KMS-11 (cell line): ENCODE data around the gene CCDC92B.

Experiments
- H2AFZ ChIP-seq: fragments of 200-600 bp; sonication (generic); 2 replicates; pipeline ENCODE4 v1.6.1; 2016; ENCODE audit warnings: antibody characterized with exemption, mixed run types, low read depth
- H3K27ac ChIP-seq: fragments of 200-600 bp; sonication (generic); 2 replicates; pipeline ENCODE4 v1.6.1; 2016; ENCODE audit warnings: mild to moderate bottlenecking, mixed run types
- H3K27me3 ChIP-seq: fragments of 200-600 bp; sonication (generic); 2 replicates; pipeline ENCODE4 v1.6.1; 2017; ENCODE audit warnings: mild to moderate bottlenecking, low read depth, mixed run types, moderate library complexity; ENCODE audit not compliant: insufficient read depth
- H3K36me3 ChIP-seq: fragments of 200-600 bp; sonication (generic); 2 replicates; pipeline ENCODE4 v1.6.1; 2017; ENCODE audit warnings: mild to moderate bottlenecking, mixed run types; ENCODE audit not compliant: insufficient read depth
- H3K4me1 ChIP-seq: fragments of 200-600 bp; sonication (generic); 2 replicates; pipeline ENCODE4 v1.6.1; 2016; ENCODE audit warnings: mild to moderate bottlenecking, low read depth, mixed run types; ENCODE audit not compliant: poor library complexity, severe bottlenecking
- H3K4me2 ChIP-seq: fragments of 200-600 bp; sonication (generic); 2 replicates; pipeline ENCODE4 v1.7.0; 2016; ENCODE audit warnings: mild to moderate bottlenecking, mixed run types
- H3K4me3 ChIP-seq: fragments of 200-600 bp; sonication (generic); IDR thresholded peaks from 2 replicates; pipeline ENCODE4 v1.6.1; 2017; ENCODE audit warnings: low read depth, low read length, mixed read lengths; ENCODE audit not compliant: insufficient read depth
- H3K79me2 ChIP-seq: fragments of 200-600 bp; sonication (generic); 2 replicates; pipeline ENCODE4 v1.6.1; 2016; ENCODE audit warnings: low read depth, mixed run types; ENCODE audit not compliant: insufficient read depth
- H3K9ac ChIP-seq: fragments of 200-600 bp; sonication (generic); 2 replicates; pipeline ENCODE4 v1.6.1; 2016; ENCODE audit warnings: mild to moderate bottlenecking, mixed run types
- H4K20me1 ChIP-seq: fragments of 200-600 bp; sonication (generic); 2 replicates; pipeline ENCODE4 v1.6.1; 2016; ENCODE audit warnings: mild to moderate bottlenecking, mixed run types; ENCODE audit not compliant: insufficient read depth
- TF ChIP-seq, protein P1 (sequence below): fragments of 200-600 bp; sonication (generic); conservative IDR thresholded peaks from 2 replicates; pipeline ENCODE4 v1.6.1; 2017; ENCODE audit warnings: low read depth, mild to moderate bottlenecking, antibody characterized with exemption, low read length, moderate library complexity, mixed read lengths

The CCDC92B gene

DNA sequence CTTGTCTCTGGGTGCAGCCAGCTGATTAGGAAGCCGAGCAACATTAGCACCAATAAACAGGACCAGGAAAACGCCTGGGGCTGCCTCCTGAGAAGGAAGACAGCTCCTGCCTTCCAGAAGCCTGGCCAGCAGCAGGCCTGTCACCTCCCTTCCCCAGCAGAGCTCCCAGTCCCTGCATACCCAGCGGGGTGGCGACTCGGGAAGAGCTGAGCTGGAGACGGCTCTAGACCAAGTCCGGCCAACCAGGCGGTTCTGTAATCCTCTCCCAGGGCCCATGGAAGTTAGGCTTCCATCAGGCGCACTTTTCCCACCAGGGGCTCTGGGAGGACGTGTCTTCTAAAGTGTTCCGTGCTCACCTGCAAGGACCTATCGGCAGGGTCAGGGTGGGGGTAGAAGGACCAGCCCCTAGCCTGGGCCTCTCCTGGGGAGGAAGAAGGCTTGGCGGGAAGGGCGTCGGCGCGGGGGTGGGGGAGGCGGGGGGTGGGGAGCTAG lies 25.9 kb downstream of the CCDC92B start:
- H3K27ac ChIP-seq: no peak overlapping the region
- no peaks in the 10 kb centered on the region for H3K79me2 ChIP-seq
- H3K36me3 ChIP-seq: no peaks in the 10 kb centered on the region
- no peak overlapping the region for H2AFZ ChIP-seq
- H3K27me3 ChIP-seq: peaks cover 2% of the 10 kb centered on the region; the same call in 1 of the 2 replicates
- H3K4me2 ChIP-seq: no peak overlapping the region
- no peak overlapping the region for H3K4me3 ChIP-seq
- no peak overlapping the region for H3K9ac ChIP-seq
- H3K4me1 ChIP-seq: no peaks in the 10 kb centered on the region
- TF ChIP-seq, protein P1, sequence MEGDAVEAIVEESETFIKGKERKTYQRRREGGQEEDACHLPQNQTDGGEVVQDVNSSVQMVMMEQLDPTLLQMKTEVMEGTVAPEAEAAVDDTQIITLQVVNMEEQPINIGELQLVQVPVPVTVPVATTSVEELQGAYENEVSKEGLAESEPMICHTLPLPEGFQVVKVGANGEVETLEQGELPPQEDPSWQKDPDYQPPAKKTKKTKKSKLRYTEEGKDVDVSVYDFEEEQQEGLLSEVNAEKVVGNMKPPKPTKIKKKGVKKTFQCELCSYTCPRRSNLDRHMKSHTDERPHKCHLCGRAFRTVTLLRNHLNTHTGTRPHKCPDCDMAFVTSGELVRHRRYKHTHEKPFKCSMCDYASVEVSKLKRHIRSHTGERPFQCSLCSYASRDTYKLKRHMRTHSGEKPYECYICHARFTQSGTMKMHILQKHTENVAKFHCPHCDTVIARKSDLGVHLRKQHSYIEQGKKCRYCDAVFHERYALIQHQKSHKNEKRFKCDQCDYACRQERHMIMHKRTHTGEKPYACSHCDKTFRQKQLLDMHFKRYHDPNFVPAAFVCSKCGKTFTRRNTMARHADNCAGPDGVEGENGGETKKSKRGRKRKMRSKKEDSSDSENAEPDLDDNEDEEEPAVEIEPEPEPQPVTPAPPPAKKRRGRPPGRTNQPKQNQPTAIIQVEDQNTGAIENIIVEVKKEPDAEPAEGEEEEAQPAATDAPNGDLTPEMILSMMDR: no peak
- H4K20me1 ChIP-seq: no peaks in the 10 kb centered on the region

DNA sequence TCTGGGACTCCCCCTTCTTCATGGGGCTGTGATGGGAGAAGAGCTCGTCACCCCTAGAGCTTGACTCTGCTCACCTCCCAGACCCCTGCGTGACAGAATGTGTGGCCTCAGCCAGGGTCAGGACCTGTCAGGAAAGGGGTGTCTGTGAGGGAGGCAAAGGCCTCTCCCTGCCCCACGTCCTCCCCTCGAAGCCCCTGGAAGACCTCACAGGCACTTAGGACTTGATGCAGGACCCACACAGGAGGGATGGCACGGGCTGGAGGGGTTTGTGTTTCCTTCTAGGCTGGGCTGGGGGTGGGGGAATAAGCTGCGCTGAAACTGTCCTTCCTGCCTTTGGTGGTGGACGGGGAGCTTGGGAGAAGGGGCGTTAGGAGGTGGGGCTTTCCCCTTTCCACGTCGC lies 26.8 kb downstream of the CCDC92B start:
- no peaks in the 10 kb centered on the region for H3K4me1 ChIP-seq
- peaks cover 2% of the 10 kb centered on the region; the same call in 1 of the 2 replicates for H3K27me3 ChIP-seq
- H4K20me1 ChIP-seq: no peaks in the 10 kb centered on the region
- no peak overlapping the region for H3K4me2 ChIP-seq
- TF ChIP-seq, protein P1: no peak
- H2AFZ ChIP-seq: no peak overlapping the region
- H3K4me3 ChIP-seq: no peak overlapping the region
- no peak overlapping the region for H3K27ac ChIP-seq
- no peaks in the 10 kb centered on the region for H3K36me3 ChIP-seq
- no peak overlapping the region for H3K9ac ChIP-seq
- H3K79me2 ChIP-seq: no peaks in the 10 kb centered on the region

DNA sequence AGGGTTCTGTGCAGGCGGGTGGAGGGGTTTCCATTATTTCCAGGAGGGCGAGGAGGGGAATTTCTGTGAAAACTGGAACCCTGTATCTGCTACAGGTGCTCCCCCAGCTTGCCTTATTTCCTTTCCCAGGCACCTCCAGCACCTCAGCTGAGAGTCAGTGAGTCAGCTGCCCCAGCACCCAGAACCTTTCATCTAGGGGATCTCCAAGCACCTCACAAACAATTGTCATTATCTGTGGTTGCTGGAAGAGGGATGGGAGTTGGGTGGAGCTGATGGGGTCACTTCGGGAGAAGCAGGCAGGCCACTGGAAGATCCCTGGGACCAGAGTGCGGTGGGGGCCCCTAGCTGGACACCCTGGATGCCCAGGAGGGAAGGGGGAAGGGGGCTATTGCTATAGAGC lies 27.8 kb downstream of the CCDC92B start:
- Histone ChIP-seq H3K4me1 (no peaks in the 10 kb centered on the region), H3K36me3 (no peaks in the 10 kb centered on the region), H3K4me2 (no peak overlapping the region), H3K79me2 (no peaks in the 10 kb centered on the region), H3K9ac (no peak overlapping the region), H3K4me3 (no peak overlapping the region), H4K20me1 (no peaks in the 10 kb centered on the region), H2AFZ (no peak overlapping the region), H3K27ac (no peak overlapping the region), H3K27me3 (0 out of 2 replicates have a peak, but pooled peaks cover 2% of the 10 kb centered on the region)
- TF ChIP-seq, protein P1: no peak

DNA sequence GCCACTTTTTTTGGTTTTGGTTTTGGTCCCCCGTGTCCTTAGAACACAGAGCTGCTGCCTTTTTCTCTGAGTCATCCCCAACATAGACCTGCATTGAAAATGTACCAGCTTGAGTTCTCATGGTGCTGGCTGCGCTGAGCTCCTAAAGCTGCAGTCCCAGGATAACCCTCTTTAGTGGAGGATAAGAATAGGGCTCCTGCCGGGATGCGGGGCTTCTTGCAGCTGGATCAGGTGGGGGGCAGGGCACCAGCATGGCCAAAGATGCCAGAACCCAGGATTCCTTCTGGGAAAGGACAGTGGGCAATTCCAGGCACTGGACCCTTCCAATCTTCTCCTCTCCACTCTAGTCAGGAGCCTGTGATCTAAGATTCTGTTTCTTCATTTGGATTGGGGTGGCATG lies 29.6 kb downstream of the CCDC92B start:
- Histone ChIP-seq H3K27me3 (no peaks in the 10 kb centered on the region), H4K20me1 (no peaks in the 10 kb centered on the region), H3K9ac (no peak overlapping the region), H3K4me3 (no peak overlapping the region), H2AFZ (no peak overlapping the region), H3K79me2 (no peaks in the 10 kb centered on the region), H3K4me1 (no peaks in the 10 kb centered on the region), H3K4me2 (no peak overlapping the region), H3K27ac (no peak overlapping the region), H3K36me3 (no peaks in the 10 kb centered on the region)
- TF ChIP-seq, protein P1: no peak
